A549 (cell line): Measurements from ENCODE around the gene MYH7B.

Experiments
- BCL3 ChIP-seq: fragments of >200 bp; sonication (Bioruptor Twin); formaldehyde crosslinking; IDR thresholded peaks from 3 replicates; pipeline ENCODE4 v1.6.1; 2016
- EHMT2 ChIP-seq: fragments of 200-600 bp; sonication (generic); IDR thresholded peaks from 2 replicates; pipeline ENCODE4 v1.6.1; 2016; ENCODE audit warnings: antibody characterized with exemption, low read depth, mild to moderate bottlenecking, moderate library complexity
- MAFK ChIP-seq: fragments of 450-650 bp; IDR thresholded peaks from 2 replicates; pipeline ENCODE4 v1.6.1; 2014; ENCODE audit not compliant: partially characterized antibody
- NR3C1 ChIP-seq: fragments of >200 bp; sonication (Bioruptor Twin); formaldehyde crosslinking; IDR thresholded peaks from 3 replicates; pipeline ENCODE4 v1.6.1; 2017
- POLR2A ChIP-seq: IDR thresholded peaks from 2 replicates; pipeline ENCODE4 v1.6.1; 2012; ENCODE audit warnings: mild to moderate bottlenecking, low read length
- POLR2AphosphoS2 ChIP-seq: conservative IDR thresholded peaks from 2 replicates; pipeline ENCODE4 v1.6.1; 2012; ENCODE audit warnings: low read length, improper control_type of control experiment, inconsistent platforms
- TF ChIP-seq, protein P1 (sequence below): fragments of >200 bp; sonication (Bioruptor Twin); formaldehyde crosslinking; IDR thresholded peaks from 3 replicates; pipeline ENCODE4 v1.5.1; 2016
- TF ChIP-seq, protein P2 (sequence below): IDR thresholded peaks from 2 replicates; pipeline ENCODE4 v1.6.1; 2012; ENCODE audit warnings: low read depth, borderline replicate concordance

DNA sequence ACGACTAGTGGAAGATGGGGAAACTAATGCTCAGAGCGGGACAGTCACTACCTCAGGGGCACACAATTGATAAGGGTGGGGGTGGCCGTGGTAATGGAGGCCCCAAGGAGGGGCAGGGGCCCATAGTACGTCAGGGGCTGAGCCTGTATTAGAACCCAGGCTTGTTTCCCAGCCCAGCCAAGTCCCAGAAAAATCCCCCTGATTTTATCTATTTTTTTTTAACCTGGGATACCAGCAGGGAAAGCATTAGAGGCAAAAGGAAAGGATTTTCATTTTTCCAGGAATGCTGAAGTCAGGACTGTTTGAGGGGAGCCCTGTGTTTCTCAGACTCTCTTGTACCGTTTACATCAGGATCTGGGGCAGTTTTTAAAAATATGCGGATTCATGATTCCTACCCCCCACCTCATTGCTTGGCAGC, 382 bp downstream of the MYH7B start:
- TF ChIP-seq NR3C1 = no peak
- TF ChIP-seq, protein P1, sequence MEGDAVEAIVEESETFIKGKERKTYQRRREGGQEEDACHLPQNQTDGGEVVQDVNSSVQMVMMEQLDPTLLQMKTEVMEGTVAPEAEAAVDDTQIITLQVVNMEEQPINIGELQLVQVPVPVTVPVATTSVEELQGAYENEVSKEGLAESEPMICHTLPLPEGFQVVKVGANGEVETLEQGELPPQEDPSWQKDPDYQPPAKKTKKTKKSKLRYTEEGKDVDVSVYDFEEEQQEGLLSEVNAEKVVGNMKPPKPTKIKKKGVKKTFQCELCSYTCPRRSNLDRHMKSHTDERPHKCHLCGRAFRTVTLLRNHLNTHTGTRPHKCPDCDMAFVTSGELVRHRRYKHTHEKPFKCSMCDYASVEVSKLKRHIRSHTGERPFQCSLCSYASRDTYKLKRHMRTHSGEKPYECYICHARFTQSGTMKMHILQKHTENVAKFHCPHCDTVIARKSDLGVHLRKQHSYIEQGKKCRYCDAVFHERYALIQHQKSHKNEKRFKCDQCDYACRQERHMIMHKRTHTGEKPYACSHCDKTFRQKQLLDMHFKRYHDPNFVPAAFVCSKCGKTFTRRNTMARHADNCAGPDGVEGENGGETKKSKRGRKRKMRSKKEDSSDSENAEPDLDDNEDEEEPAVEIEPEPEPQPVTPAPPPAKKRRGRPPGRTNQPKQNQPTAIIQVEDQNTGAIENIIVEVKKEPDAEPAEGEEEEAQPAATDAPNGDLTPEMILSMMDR = no peak; the same call in 1 of the 3 replicates
- no peak for TF ChIP-seq EHMT2
- TF ChIP-seq, protein P2, sequence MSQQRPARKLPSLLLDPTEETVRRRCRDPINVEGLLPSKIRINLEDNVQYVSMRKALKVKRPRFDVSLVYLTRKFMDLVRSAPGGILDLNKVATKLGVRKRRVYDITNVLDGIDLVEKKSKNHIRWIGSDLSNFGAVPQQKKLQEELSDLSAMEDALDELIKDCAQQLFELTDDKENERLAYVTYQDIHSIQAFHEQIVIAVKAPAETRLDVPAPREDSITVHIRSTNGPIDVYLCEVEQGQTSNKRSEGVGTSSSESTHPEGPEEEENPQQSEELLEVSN = no peak
- TF ChIP-seq POLR2A = no peak
- TF ChIP-seq POLR2AphosphoS2 = no peak
- no peak for TF ChIP-seq MAFK
- TF ChIP-seq BCL3 = no peak
